A549 (cell line): Measurements from ENCODE around the gene TRPC6. TPM values are rescaled to one million over a fixed set of nuclear protein-coding genes. Genes with fewer than 3 reads are reported as not detected.

Experiments
- ATAC-seq, 2 experiments: fragments of 200-7000 bp in 1 of 2; fragments of >200 bp in 1 of 2; cut with Nextera tagmentation in 1 of 2; cut with Tn5 transposase in 1 of 2; 3 replicates each; pipeline versions ENCODE4 v1.8.0 to v1.9.1; 2018 to 2020; ENCODE audit warnings: mild to moderate bottlenecking in 1 of 2, moderate library complexity in 1 of 2
- CTCF ChIA-PET: fragments of 300-600 bp; sonication (Branson Sonifier 250); formaldehyde crosslinking; extraction: SDS; loops from one replicate; lab custom pipeline; 2021; ENCODE audit warnings: antibody characterized with exemption, inconsistent platforms; lab: Yijun Ruan, JAX
- POLR2A ChIA-PET: fragments of 350-600 bp; formaldehyde crosslinking; extraction: SDS; loops from one replicate; lab custom pipeline; 2021; ENCODE audit warnings: antibody characterized with exemption, inconsistent platforms; lab: Yijun Ruan, JAX
- DNase-seq, 2 experiments: peaks; one replicate each; pipeline versions ENCODE4 v3.0.0 to v3.0.0-alpha.2; 2011 to 2016; ENCODE audit warnings: low read depth in 1 of 2, low spot score in 1 of 2
- FAIRE-seq: peaks from 2 replicates; lab custom pipeline; 2011; peaks lifted over from hg19 to GRCh38; lab: Jason Lieb, UNC
- H3K27ac ChIP-seq, 2 experiments: fragments of >200 bp; sonication (Bioruptor Twin); formaldehyde crosslinking; 3 replicates each; pipeline ENCODE4 v1.5.1; 2016 to 2017
- H3K4me1 ChIP-seq: fragments of >200 bp; sonication (Bioruptor Twin); formaldehyde crosslinking; 3 replicates; pipeline ENCODE4 v1.6.1; 2016
- H3K4me2 ChIP-seq: fragments of >200 bp; sonication (Bioruptor Twin); formaldehyde crosslinking; 3 replicates; pipeline ENCODE4 v1.6.1; 2016
- H3K4me3 ChIP-seq: fragments of >200 bp; sonication (Bioruptor Twin); formaldehyde crosslinking; 3 replicates; pipeline ENCODE4 v1.5.1; 2016
- H3K9me3 ChIP-seq: fragments of >200 bp; sonication (Bioruptor Twin); formaldehyde crosslinking; 3 replicates; pipeline ENCODE4 v1.6.1; 2016
- EHMT2 ChIP-seq: fragments of 200-600 bp; sonication (generic); IDR thresholded peaks from 2 replicates; pipeline ENCODE4 v1.6.1; 2016; ENCODE audit warnings: antibody characterized with exemption, low read depth, mild to moderate bottlenecking, moderate library complexity
- EP300 ChIP-seq, 2 experiments: fragments of >200 bp; sonication (Bioruptor Twin); formaldehyde crosslinking; IDR thresholded peaks; 2 replicates in 1 of 2; 3 replicates in 1 of 2; pipeline ENCODE4 v1.6.1; 2016 to 2017
- GATA3 ChIP-seq: IDR thresholded peaks from 2 replicates; pipeline ENCODE4 v1.6.1; 2012; ENCODE audit warnings: borderline replicate concordance
- HES2 ChIP-seq: fragments of >200 bp; sonication (Bioruptor Twin); formaldehyde crosslinking; IDR thresholded peaks from 2 replicates; pipeline ENCODE4 v1.6.1; 2016
- JUNB ChIP-seq: fragments of >200 bp; sonication (Bioruptor Twin); formaldehyde crosslinking; IDR thresholded peaks from 2 replicates; pipeline ENCODE4 v1.6.1; 2016
- KDM1A ChIP-seq: fragments of 200-600 bp; sonication (generic); IDR thresholded peaks from 2 replicates; pipeline ENCODE4 v1.6.1; 2016; ENCODE audit warnings: low read depth, mild to moderate bottlenecking
- MAX ChIP-seq: IDR thresholded peaks from 2 replicates; pipeline ENCODE4 v1.6.1; 2012
- MAZ ChIP-seq: fragments of 150-350 bp; IDR thresholded peaks from 2 replicates; pipeline ENCODE4 v1.6.1; 2014; ENCODE audit warnings: antibody characterized with exemption, low read depth, low read length, borderline replicate concordance
- MYC ChIP-seq: IDR thresholded peaks from 2 replicates; pipeline ENCODE4 v1.6.1; 2012; ENCODE audit warnings: mild to moderate bottlenecking, inconsistent platforms, low read length, improper control_type of control experiment, borderline replicate concordance
- NPAS2 ChIP-seq: fragments of 250-450 bp; sonication (Bioruptor Pico); IDR thresholded peaks from 2 replicates; pipeline ENCODE4 v1.8.0; 2022; ENCODE audit warnings: mild to moderate bottlenecking, moderate library complexity, borderline replicate concordance
- POLR2A ChIP-seq: IDR thresholded peaks from 2 replicates; pipeline ENCODE4 v1.6.1; 2012; ENCODE audit warnings: mild to moderate bottlenecking, low read length
- POLR2AphosphoS2 ChIP-seq: conservative IDR thresholded peaks from 2 replicates; pipeline ENCODE4 v1.6.1; 2012; ENCODE audit warnings: low read length, improper control_type of control experiment, inconsistent platforms
- RARB ChIP-seq: fragments of 250-450 bp; sonication (Bioruptor Pico); IDR thresholded peaks from 2 replicates; pipeline ENCODE4 v1.8.0; 2021; ENCODE audit warnings: mild to moderate bottlenecking, moderate library complexity
- RCOR1 ChIP-seq: fragments of 150-350 bp; IDR thresholded peaks from 2 replicates; pipeline ENCODE4 v1.6.1; 2014; ENCODE audit warnings: antibody characterized with exemption, low read length, low read depth
- RFX5 ChIP-seq: fragments of 450-650 bp; IDR thresholded peaks from 2 replicates; pipeline ENCODE4 v1.7.1; 2014; ENCODE audit warnings: antibody characterized with exemption, mild to moderate bottlenecking, moderate library complexity
- USF2 ChIP-seq: fragments of 450-650 bp; IDR thresholded peaks from 2 replicates; pipeline ENCODE4 v1.6.1; 2014; ENCODE audit warnings: antibody characterized with exemption
- ZFP36 ChIP-seq: fragments of 450-650 bp; IDR thresholded peaks from 2 replicates; pipeline ENCODE4 v1.6.1; 2014; ENCODE audit warnings: borderline replicate concordance; ENCODE audit not compliant: partially characterized antibody
- WGBS: methylation state at CpG from one replicate; pipeline ENCODE4 v1.1.6; 2017; ENCODE audit errors: missing lambda C conversion rate; 5-methylcytosine and 5-hydroxymethylcytosine counted together
- polyA plus RNA-seq, 4 experiments: library from polyadenylated mRNA; depleted of rRNA in 3 of 4; stranded (reverse); fragments of >200 nt; fragmentation: RNase III in 1 of 4; extraction: RNeasy Plus Mini Kit Qiagen cat#74134 plus additional on column Dnase treatment in 1 of 4; gene quantifications; 2 replicates in 3 of 4; 3 replicates in 1 of 4; pipeline ENCODE4 v1.2.3, GENCODE V29; 2011 to 2017
- TF ChIP-seq, protein P1 (sequence below): fragments of 200-600 bp; sonication (generic); IDR thresholded peaks from 2 replicates; pipeline ENCODE4 v1.6.1; 2016; ENCODE audit warnings: antibody characterized with exemption, mild to moderate bottlenecking, moderate library complexity

TRPC6 gene
- polyA plus RNA-seq, 2 of the 4 experiments (the other 2 are of a cell fraction) = 0.70 to 1.0 TPM

DNA sequence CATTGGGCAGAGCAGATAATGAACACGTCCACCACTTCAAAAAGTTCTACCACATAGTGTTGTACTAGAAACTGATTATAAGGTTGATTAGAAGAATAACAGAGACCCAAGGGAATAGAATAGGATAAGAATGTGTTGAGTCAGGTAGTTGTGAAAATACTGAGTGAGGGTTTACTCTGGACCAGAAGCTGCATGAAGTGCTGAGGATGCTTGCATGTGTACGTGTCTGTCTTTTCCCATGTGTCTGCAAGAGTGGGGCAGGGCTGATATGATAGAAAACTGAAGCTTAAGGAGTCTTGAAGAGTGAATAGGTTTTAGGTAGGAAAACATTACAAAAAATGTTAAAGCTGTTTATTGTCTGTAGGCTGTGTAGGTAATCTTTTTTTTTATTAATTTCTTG is 20.6 kb downstream of the TRPC6 start:
- ATAC-seq (no peak), DNase-seq (no peak), FAIRE-seq (no peak)
- Histone ChIP-seq H3K9me3 (no peaks in the 10 kb centered on the region), H3K4me3 (no peak overlapping the region), H3K4me1 (no peaks in the 10 kb centered on the region), H3K27ac (no peak overlapping the region), H3K4me2 (no peak overlapping the region)
- ChIA-PET POLR2A (no interaction called here), CTCF (no interaction called here)
- TF ChIP-seq, protein P1, sequence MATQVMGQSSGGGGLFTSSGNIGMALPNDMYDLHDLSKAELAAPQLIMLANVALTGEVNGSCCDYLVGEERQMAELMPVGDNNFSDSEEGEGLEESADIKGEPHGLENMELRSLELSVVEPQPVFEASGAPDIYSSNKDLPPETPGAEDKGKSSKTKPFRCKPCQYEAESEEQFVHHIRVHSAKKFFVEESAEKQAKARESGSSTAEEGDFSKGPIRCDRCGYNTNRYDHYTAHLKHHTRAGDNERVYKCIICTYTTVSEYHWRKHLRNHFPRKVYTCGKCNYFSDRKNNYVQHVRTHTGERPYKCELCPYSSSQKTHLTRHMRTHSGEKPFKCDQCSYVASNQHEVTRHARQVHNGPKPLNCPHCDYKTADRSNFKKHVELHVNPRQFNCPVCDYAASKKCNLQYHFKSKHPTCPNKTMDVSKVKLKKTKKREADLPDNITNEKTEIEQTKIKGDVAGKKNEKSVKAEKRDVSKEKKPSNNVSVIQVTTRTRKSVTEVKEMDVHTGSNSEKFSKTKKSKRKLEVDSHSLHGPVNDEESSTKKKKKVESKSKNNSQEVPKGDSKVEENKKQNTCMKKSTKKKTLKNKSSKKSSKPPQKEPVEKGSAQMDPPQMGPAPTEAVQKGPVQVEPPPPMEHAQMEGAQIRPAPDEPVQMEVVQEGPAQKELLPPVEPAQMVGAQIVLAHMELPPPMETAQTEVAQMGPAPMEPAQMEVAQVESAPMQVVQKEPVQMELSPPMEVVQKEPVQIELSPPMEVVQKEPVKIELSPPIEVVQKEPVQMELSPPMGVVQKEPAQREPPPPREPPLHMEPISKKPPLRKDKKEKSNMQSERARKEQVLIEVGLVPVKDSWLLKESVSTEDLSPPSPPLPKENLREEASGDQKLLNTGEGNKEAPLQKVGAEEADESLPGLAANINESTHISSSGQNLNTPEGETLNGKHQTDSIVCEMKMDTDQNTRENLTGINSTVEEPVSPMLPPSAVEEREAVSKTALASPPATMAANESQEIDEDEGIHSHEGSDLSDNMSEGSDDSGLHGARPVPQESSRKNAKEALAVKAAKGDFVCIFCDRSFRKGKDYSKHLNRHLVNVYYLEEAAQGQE = no peak
- TF ChIP-seq HES2 (no peak), POLR2AphosphoS2 (no peak), EP300 (IDR thresholded peaks at IDR 0.05) (no peak), KDM1A (no peak), ZFP36 (no peak)
- 80% methylated on average over 2 of the region's 2 CpGs for WGBS

- 75% methylated on average over 4 of the region's 4 CpGs for WGBS
- Histone ChIP-seq H3K9me3 (no peaks in the 10 kb centered on the region), H3K27ac (no peak overlapping the region), H3K4me3 (no peak overlapping the region), H3K4me2 (no peak overlapping the region), H3K4me1 (no peaks in the 10 kb centered on the region)
- DNase-seq (no peak), FAIRE-seq (no peak), ATAC-seq (no peak)
- TF ChIP-seq EHMT2 = no peak
- no peak for TF ChIP-seq JUNB
- no peak for TF ChIP-seq GATA3
- no peak for TF ChIP-seq MAX
- TF ChIP-seq KDM1A = no peak
- TF ChIP-seq NPAS2 (CRISPR knock-in tag) = no peak
- no peak for TF ChIP-seq MAZ
- TF ChIP-seq USF2 = no peak
- TF ChIP-seq POLR2A = no peak
- TF ChIP-seq RCOR1 = no peak
- TF ChIP-seq MYC = no peak
- TF ChIP-seq POLR2AphosphoS2 = no peak
- no peak for TF ChIP-seq EP300 (IDR thresholded peaks at IDR 0.05)
- ChIA-PET CTCF (no interaction called here), POLR2A (no interaction called here)
These were observed 28.4 kb downstream of the TRPC6 start for GRCh38 chr11:101555366-101555765.

DNA sequence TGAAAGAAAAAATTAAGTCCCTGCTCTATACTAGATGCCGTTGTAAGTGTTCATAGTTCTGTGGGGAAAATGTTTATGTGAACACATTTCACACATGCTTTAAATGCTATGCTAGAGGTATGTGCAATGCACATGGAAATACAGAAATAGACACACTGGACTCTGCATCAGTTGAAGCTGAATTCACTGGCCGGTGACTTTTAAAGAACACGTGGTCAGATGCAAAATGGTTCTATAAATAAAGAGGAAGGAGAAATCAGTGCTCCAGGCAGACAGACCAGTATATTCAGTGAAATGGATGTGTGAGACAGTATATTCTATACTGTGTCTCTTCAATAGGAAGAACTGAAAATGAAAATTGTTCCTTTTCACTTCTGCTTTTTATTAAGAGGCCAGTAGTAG is 29.9 kb downstream of the TRPC6 start:
- no peak overlapping the region for H3K4me2 ChIP-seq
- DNase-seq (no peak), FAIRE-seq (no peak), ATAC-seq (no peak)
- H3K4me3 ChIP-seq = no peak overlapping the region
- 53% methylated on average over 3 of the region's 3 CpGs for WGBS
- CTCF ChIA-PET = interaction anchor here (1.1 kb wide), 1 partner anchor 33 kb away, joined by 3 read pairs; no protein-coding TSS in a partner anchor
- TF ChIP-seq RFX5 (no peak), RARB (CRISPR knock-in tag) (no peak)
- TF ChIP-seq, all 56 proteins: peak for 0
- Histone ChIP-seq H3K9me3 (no peaks in the 10 kb centered on the region), H3K27ac (no peak overlapping the region), H3K4me1 (no peaks in the 10 kb centered on the region)
- POLR2A ChIA-PET = no interaction called here
